Naive thymus-derived CD8-positive, alpha-beta T cell (primary cell): Measurements from ENCODE around the gene ELP4. TPM values are rescaled to one million over a fixed set of nuclear protein-coding genes. Genes with fewer than 3 reads are reported as not detected.
A peak's percentile ranks its signal among the peaks of the same experiment; 100 is the strongest.

Experiments used
- ATAC-seq, 2 donors: fragments of 150-1000 bp; cut with Tn5 transposase in 1 of 2; sonication (Bioruptor Pico), chemical (Tn5 transposase) in 1 of 2; 1 replicate in 1 of 2; 2 replicates in 1 of 2; pipeline ENCODE4 v1.10.0; 2021; ENCODE audit warnings: mild to moderate bottlenecking in 2 of 2, moderate library complexity in 2 of 2
- POLR2A ChIA-PET: fragments of 350-600 bp; sonication (Branson Sonifier 250); formaldehyde crosslinking; loops from one replicate; lab custom pipeline; 2021; ENCODE audit warnings: antibody characterized with exemption; lab: Charles Lee
- DNase-seq, 10 donors: peaks; one replicate each; pipeline versions ENCODE4 v3.0.0 to v3.0.0-alpha.2; 2020 to 2022
- H3K27ac Mint-ChIP-seq, 10 donors: one replicate each; pipeline ENCODE4 v1.8.0; 2020 to 2022; ENCODE audit warnings: mild to moderate bottlenecking in 10 of 10, mixed read lengths in 10 of 10, moderate library complexity in 4 of 10, inconsistent platforms in 1 of 10
- H3K27me3 Mint-ChIP-seq, 5 donors: one replicate each; pipeline ENCODE4 v1.8.0; 2021 to 2022; ENCODE audit warnings: mixed read lengths in 5 of 5
- H3K36me3 Mint-ChIP-seq, 3 donors: one replicate each; pipeline ENCODE4 v1.8.0; 2020 to 2022; ENCODE audit warnings: mixed read lengths in 3 of 3, mild to moderate bottlenecking in 2 of 3, inconsistent platforms in 1 of 3
- H3K4me1 Mint-ChIP-seq, 4 donors: one replicate each; pipeline ENCODE4 v1.8.0; 2021 to 2022; ENCODE audit warnings: mixed read lengths in 4 of 4
- H3K4me3 Mint-ChIP-seq, 10 donors: one replicate each; pipeline ENCODE4 v1.8.0; 2020 to 2022; ENCODE audit warnings: mild to moderate bottlenecking in 10 of 10, mixed read lengths in 10 of 10, moderate library complexity in 6 of 10, inconsistent platforms in 1 of 10
- H3K9me3 Mint-ChIP-seq, 9 donors: one replicate each; pipeline ENCODE4 v1.8.0; 2020 to 2022; ENCODE audit warnings: mixed read lengths in 9 of 9, mild to moderate bottlenecking in 3 of 9, inconsistent platforms in 1 of 9, moderate library complexity in 1 of 9
- polyA plus RNA-seq, 3 donors: library from polyadenylated mRNA; unstranded; fragments of 300-500 nt; fragmentation: Illumina TruSeq; gene quantifications; one replicate each; pipeline ENCODE4 v1.2.3, GENCODE V29; 2021
- total RNA-seq, 8 experiments: library from RNA in 2 of 8; stranded (reverse) in 2 of 8; gene quantifications; one replicate each; pipeline ENCODE4 v1.2.3 and lab custom pipeline; 2021 to 2026

ELP4 gene
- total and polyA plus RNA-seq, 5 experiments from 2014 or later: 17.8 to 25.5 (median 23.0) TPM

- no peak overlapping the region for H3K27ac Mint-ChIP-seq
- ATAC-seq (no peak), DNase-seq (no peak)
- H3K4me1 Mint-ChIP-seq: no peaks in the 10 kb centered on the region
- no peak overlapping the region for H3K4me3 Mint-ChIP-seq
- peaks cover 0 to 2% (median 0%) of the 10 kb centered on the region in 9 donors for H3K9me3 Mint-ChIP-seq
- no peaks in the 10 kb centered on the region for H3K27me3 Mint-ChIP-seq
- peaks cover 5 to 31% (median 27%) of the 10 kb centered on the region in 3 donors for H3K36me3 Mint-ChIP-seq
- POLR2A ChIA-PET: no interaction called here
These were observed 259.4 kb downstream of the ELP4 start for GRCh38 chr11:31768749-31769640.

DNA sequence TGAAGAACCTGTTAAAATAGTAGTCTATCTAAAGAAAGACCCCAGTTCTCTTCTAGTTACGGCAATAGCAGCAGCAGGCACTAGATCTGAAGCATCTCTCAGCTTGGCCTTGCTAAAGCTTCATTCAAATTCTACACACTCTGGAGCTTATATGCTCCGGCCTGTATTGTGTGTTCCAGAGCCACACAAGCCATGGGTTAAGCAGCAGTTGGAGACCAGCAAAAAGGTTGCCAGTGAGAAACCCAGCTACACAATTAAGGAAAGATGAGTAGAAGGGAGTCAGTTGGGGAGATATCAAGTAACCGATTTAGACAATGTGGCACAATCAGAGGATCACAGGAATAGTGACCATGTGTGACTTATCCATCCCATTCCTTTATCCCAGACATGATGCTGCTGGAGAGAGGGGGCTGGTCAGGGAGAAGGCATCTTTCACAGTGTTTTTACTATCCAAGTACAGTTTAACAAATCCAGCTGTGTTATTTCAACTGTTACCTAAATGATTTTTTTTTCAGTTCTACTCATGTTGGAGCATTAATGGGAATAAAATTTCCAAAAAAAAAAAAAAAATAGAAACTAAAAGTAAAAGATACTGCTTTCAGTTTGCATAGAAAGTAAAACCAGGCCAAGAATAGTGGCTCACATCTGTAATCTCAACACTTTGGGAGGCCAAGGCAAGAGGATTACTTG, 260.6 kb downstream of the ELP4 start:
- Mint-ChIP-seq H3K27ac (peak overlapping the region in 1 of 10 donors; percentile 68), H3K9me3 (peaks cover 0 to 2% (median 0%) of the 10 kb centered on the region in 9 donors), H3K36me3 (peaks cover 9 to 32% (median 28%) of the 10 kb centered on the region in 3 donors), H3K4me1 (no peaks in the 10 kb centered on the region), H3K27me3 (no peaks in the 10 kb centered on the region), H3K4me3 (no peak overlapping the region)
- DNase-seq (no peak), ATAC-seq (no peak)
- POLR2A ChIA-PET: no interaction called here

GRCh38 chr11:31772412-31772811, 262.8 kb downstream of the ELP4 start:
- ATAC-seq (no peak), DNase-seq (no peak)
- peaks cover 0 to 3% (median 0%) of the 10 kb centered on the region in 9 donors for H3K9me3 Mint-ChIP-seq
- no peaks in the 10 kb centered on the region for H3K4me1 Mint-ChIP-seq
- no peak overlapping the region for H3K27ac Mint-ChIP-seq
- no peaks in the 10 kb centered on the region for H3K27me3 Mint-ChIP-seq
- POLR2A ChIA-PET: no interaction called here
- H3K36me3 Mint-ChIP-seq: peaks cover 11 to 33% (median 31%) of the 10 kb centered on the region in 3 donors
- H3K4me3 Mint-ChIP-seq: no peak overlapping the region

- ATAC-seq: no peak
- no peak overlapping the region for H3K4me3 Mint-ChIP-seq
- no peaks in the 10 kb centered on the region for H3K4me1 Mint-ChIP-seq
- peaks cover 19 to 36% (median 27%) of the 10 kb centered on the region in 3 donors for H3K36me3 Mint-ChIP-seq
- H3K27me3 Mint-ChIP-seq: no peaks in the 10 kb centered on the region
- H3K27ac Mint-ChIP-seq: no peak overlapping the region
- no peak for DNase-seq
- POLR2A ChIA-PET: no interaction called here
- H3K9me3 Mint-ChIP-seq: peaks cover 0 to 5% (median 0%) of the 10 kb centered on the region in 9 donors
These were observed 269.8 kb downstream of the ELP4 start for GRCh38 chr11:31779374-31779791.

DNA sequence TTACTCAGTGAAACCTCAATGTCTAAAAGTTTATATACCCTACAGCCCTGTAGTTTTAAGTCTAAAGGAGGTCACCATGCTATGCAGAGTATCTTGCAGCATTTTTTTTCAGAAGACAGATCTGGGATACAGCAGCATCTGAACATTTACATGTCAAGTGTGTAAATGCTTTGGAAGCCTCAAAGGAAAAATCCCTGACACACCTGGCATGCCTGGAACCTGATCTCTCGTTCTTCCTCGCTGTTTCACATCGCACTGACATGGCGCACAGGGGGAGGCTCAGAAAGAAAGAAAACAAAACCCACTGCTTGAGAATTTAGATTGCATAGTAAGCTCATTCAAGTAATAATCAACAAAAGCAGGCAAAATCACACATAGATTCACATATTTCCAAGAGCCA, 270.5 kb downstream of the ELP4 start:
- POLR2A ChIA-PET: no interaction called here
- H3K36me3 Mint-ChIP-seq: peaks cover 15 to 36% (median 24%) of the 10 kb centered on the region in 3 donors
- ATAC-seq (no peak), DNase-seq (no peak)
- no peaks in the 10 kb centered on the region for H3K4me1 Mint-ChIP-seq
- H3K9me3 Mint-ChIP-seq: peaks cover 0 to 4% (median 0%) of the 10 kb centered on the region in 9 donors
- H3K27ac Mint-ChIP-seq: no peak overlapping the region
- no peaks in the 10 kb centered on the region for H3K27me3 Mint-ChIP-seq
- no peak overlapping the region for H3K4me3 Mint-ChIP-seq

DNA sequence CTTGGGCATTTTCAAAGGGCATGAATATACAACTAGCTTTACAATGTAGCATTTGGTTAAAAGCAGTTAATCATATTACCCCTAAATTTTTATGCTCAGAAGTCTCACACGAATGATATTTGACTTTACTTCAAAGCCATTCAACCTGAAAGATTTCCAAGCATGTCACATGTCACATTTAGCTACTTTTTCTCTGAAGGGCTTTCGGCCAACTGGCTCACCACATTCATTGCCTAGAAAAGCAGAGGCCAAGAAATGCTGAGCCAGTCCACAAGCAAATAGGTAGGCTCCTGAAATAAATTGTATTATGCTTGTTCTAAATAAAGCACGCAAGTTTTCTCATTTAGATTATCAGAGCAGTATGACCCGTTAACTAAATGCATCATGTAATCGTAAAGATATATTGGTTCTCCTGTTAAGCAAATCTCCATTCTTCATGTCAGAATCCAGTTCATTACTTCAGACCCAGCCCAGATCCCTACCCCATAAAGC, 271.0 kb downstream of the ELP4 start:
- Mint-ChIP-seq H3K27me3 (no peaks in the 10 kb centered on the region), H3K4me1 (no peaks in the 10 kb centered on the region), H3K27ac (no peak overlapping the region), H3K4me3 (no peak overlapping the region), H3K36me3 (peaks cover 15 to 32% (median 24%) of the 10 kb centered on the region in 3 donors), H3K9me3 (peaks cover 0 to 4% (median 0%) of the 10 kb centered on the region in 9 donors)
- POLR2A ChIA-PET: interaction anchor here (0.7 kb wide), 1 partner anchor 1071 kb away, joined by 3 read pairs; no protein-coding TSS in a partner anchor
- ATAC-seq: no peak
- no peak for DNase-seq

GRCh38 chr11:31782257-31782656, 272.7 kb downstream of the ELP4 start:
- H3K27me3 Mint-ChIP-seq: no peaks in the 10 kb centered on the region
- no peak overlapping the region for H3K4me3 Mint-ChIP-seq
- DNase-seq (no peak), ATAC-seq (no peak)
- H3K27ac Mint-ChIP-seq: no peak overlapping the region
- peaks cover 16 to 34% (median 25%) of the 10 kb centered on the region in 3 donors for H3K36me3 Mint-ChIP-seq
- H3K4me1 Mint-ChIP-seq: no peaks in the 10 kb centered on the region
- peaks cover 0 to 4% (median 0%) of the 10 kb centered on the region in 9 donors for H3K9me3 Mint-ChIP-seq
- POLR2A ChIA-PET: no interaction called here

- Mint-ChIP-seq H3K27ac (no peak overlapping the region), H3K4me3 (no peak overlapping the region), H3K9me3 (no peaks in the 10 kb centered on the region), H3K27me3 (no peaks in the 10 kb centered on the region), H3K36me3 (peaks cover 14 to 32% (median 22%) of the 10 kb centered on the region in 3 donors), H3K4me1 (no peaks in the 10 kb centered on the region)
- no peak for ATAC-seq
- POLR2A ChIA-PET: no interaction called here
- no peak for DNase-seq
These were observed 273.7 kb downstream of the ELP4 start for GRCh38 chr11:31783252-31783651.

- no peak for ATAC-seq
- Mint-ChIP-seq H3K27me3 (no peaks in the 10 kb centered on the region), H3K4me1 (no peaks in the 10 kb centered on the region), H3K36me3 (peaks cover 14 to 28% (median 22%) of the 10 kb centered on the region in 3 donors), H3K9me3 (no peaks in the 10 kb centered on the region), H3K4me3 (no peak overlapping the region), H3K27ac (no peak overlapping the region)
- POLR2A ChIA-PET: no interaction called here
- DNase-seq: no peak
These were observed 275.0 kb downstream of the ELP4 start for GRCh38 chr11:31784611-31785010.

DNA sequence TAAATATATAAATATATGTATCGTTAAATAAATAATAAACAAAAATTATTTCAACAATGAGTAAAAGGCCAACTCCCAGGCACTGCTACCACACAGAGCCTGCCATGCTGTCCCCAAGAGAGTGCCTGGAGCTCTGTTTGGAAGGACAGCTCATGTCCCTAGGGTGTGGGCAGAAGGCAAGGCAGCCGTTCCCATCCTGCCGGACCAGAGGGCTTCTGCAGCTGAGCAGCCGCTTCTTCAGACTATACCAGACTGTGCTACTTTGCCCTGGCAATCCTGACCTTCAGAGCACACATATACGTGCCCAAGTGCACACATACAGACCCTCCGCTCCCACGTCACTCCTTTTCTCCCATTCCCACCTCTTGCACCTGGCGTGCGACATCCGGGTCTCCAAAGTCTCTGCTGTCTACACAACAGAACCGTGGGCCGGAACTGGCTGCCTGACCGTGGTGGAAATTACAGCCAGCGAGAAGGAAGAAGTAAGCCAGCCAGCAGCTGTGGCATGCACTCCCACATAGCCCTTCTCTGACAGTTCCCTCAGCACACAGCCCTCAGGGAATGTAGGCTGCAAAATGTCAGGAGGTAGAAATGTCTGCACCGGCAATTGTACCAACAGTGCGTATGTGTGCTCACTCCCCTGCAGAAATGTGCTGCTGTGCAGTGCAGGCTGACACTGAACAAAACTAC, 277.6 kb downstream of the ELP4 start:
- Mint-ChIP-seq H3K36me3 (peaks cover 14 to 20% (median 15%) of the 10 kb centered on the region in 3 donors), H3K4me1 (no peaks in the 10 kb centered on the region), H3K27ac (no peak overlapping the region), H3K9me3 (no peaks in the 10 kb centered on the region), H3K4me3 (no peak overlapping the region), H3K27me3 (peaks cover 0 to 9% (median 3%) of the 10 kb centered on the region in 5 donors)
- no peak for DNase-seq
- ATAC-seq: no peak
- POLR2A ChIA-PET: no interaction called here

- Mint-ChIP-seq H3K27me3 (peaks cover 5 to 18% (median 11%) of the 10 kb centered on the region in 5 donors), H3K4me1 (no peaks in the 10 kb centered on the region), H3K27ac (no peak overlapping the region), H3K4me3 (no peak overlapping the region), H3K36me3 (peaks cover 9 to 11% (median 9%) of the 10 kb centered on the region in 3 donors), H3K9me3 (no peaks in the 10 kb centered on the region)
- no peak for ATAC-seq
- POLR2A ChIA-PET: no interaction called here
- DNase-seq: no peak
These were observed 278.5 kb downstream of the ELP4 start for GRCh38 chr11:31788085-31788484.

- H3K9me3 Mint-ChIP-seq: peaks cover 0 to 7% (median 0%) of the 10 kb centered on the region in 9 donors
- no peaks in the 10 kb centered on the region for H3K4me1 Mint-ChIP-seq
- no peak overlapping the region for H3K4me3 Mint-ChIP-seq
- DNase-seq: no peak
- H3K36me3 Mint-ChIP-seq: peaks cover 1 to 10% (median 3%) of the 10 kb centered on the region in 3 donors
- POLR2A ChIA-PET: no interaction called here
- ATAC-seq: no peak
- H3K27ac Mint-ChIP-seq: no peak overlapping the region
- H3K27me3 Mint-ChIP-seq: peaks cover 10 to 43% (median 28%) of the 10 kb centered on the region in 5 donors
These were observed 281.1 kb downstream of the ELP4 start for GRCh38 chr11:31790649-31791048.
